CD4-positive, alpha-beta memory T cell (primary cell): ENCODE data around the gene UIMC1. TPM values are rescaled to one million over a fixed set of nuclear protein-coding genes. Genes with fewer than 3 reads are reported as not detected.

ENCODE experiments used
- CTCF ChIA-PET: fragments of 350-600 bp; sonication (Branson Sonifier 250); formaldehyde crosslinking; loops from one replicate; lab custom pipeline; 2021; ENCODE audit warnings: inconsistent platforms; ENCODE audit not compliant: partially characterized antibody; lab: Charles Lee
- POLR2A ChIA-PET: fragments of 350-600 bp; sonication (Branson Sonifier 250); formaldehyde crosslinking; loops from one replicate; lab custom pipeline; 2021; ENCODE audit not compliant: partially characterized antibody; lab: Charles Lee
- DNase-seq, 5 donors: peaks; one replicate each; pipeline versions ENCODE4 v3.0.0 to v3.0.0-alpha.2; 2020 to 2022; ENCODE audit warnings: mixed read lengths in 1 of 5
- H3K27ac ChIP-seq: one replicate; pipeline ENCODE4 v1.7.0; 2013; ENCODE audit warnings: low read depth, low read length
- H3K27me3 ChIP-seq: 2 replicates; pipeline ENCODE4 v1.7.0; 2013; ENCODE audit warnings: mild to moderate bottlenecking, low read length, moderate library complexity; ENCODE audit not compliant: insufficient read depth
- H3K36me3 ChIP-seq: 2 replicates; pipeline ENCODE4 v1.7.0; 2013; ENCODE audit warnings: mild to moderate bottlenecking, low read length, moderate library complexity; ENCODE audit not compliant: insufficient read depth
- H3K4me1 ChIP-seq: 2 replicates; pipeline ENCODE4 v1.7.0; 2013; ENCODE audit warnings: mild to moderate bottlenecking, low read length, moderate library complexity; ENCODE audit not compliant: insufficient read depth
- H3K4me3 ChIP-seq, 2 donors: one replicate each; pipeline ENCODE4 v1.7.0; 2013; ENCODE audit warnings: low read length in 2 of 2, mild to moderate bottlenecking in 1 of 2
- H3K9me3 ChIP-seq, 2 donors: one replicate each; pipeline ENCODE4 v1.7.0; 2013; ENCODE audit warnings: low read length in 2 of 2, control low read depth in 1 of 2; ENCODE audit not compliant: control insufficient read depth in 1 of 2
- H3K27ac Mint-ChIP-seq, 7 donors: one replicate each; pipeline ENCODE4 v1.8.0; 2020 to 2021; ENCODE audit warnings: mixed read lengths in 7 of 7, mild to moderate bottlenecking in 6 of 7, inconsistent platforms in 3 of 7, moderate library complexity in 3 of 7
- H3K27me3 Mint-ChIP-seq, 2 donors: one replicate each; pipeline ENCODE4 v1.8.0; 2020 to 2021; ENCODE audit warnings: mixed read lengths in 2 of 2
- H3K36me3 Mint-ChIP-seq, 2 donors: one replicate each; pipeline ENCODE4 v1.8.0; 2020 to 2021; ENCODE audit warnings: mixed read lengths in 2 of 2, inconsistent platforms in 1 of 2, mild to moderate bottlenecking in 1 of 2
- H3K4me1 Mint-ChIP-seq, 4 donors: one replicate each; pipeline ENCODE4 v1.8.0; 2020 to 2021; ENCODE audit warnings: mixed read lengths in 4 of 4, mild to moderate bottlenecking in 1 of 4
- H3K4me3 Mint-ChIP-seq, 8 donors: one replicate each; pipeline ENCODE4 v1.8.0; 2020 to 2021; ENCODE audit warnings: mixed read lengths in 8 of 8, mild to moderate bottlenecking in 7 of 8, moderate library complexity in 6 of 8, inconsistent platforms in 3 of 8
- H3K9me3 Mint-ChIP-seq, 8 donors: one replicate each; pipeline ENCODE4 v1.8.0; 2020 to 2021; ENCODE audit warnings: mixed read lengths in 8 of 8, mild to moderate bottlenecking in 5 of 8, inconsistent platforms in 3 of 8, moderate library complexity in 1 of 8
- intact Hi-C: fragments of 100-400 bp; cut with micrococcal nuclease; formaldehyde crosslinking; loops from one replicate; pipeline ENCODE4 v1.15.1; 2023
- polyA plus RNA-seq, 2 donors: library from polyadenylated mRNA; unstranded; fragments of 300-500 nt; fragmentation: Illumina TruSeq; gene quantifications; one replicate each; pipeline ENCODE4 v1.2.3, GENCODE V29; 2021
- total RNA-seq, 2 experiments: library from RNA; stranded (reverse); gene quantifications; one replicate each; pipeline ENCODE4 v1.2.3, GENCODE V29; 2021

The UIMC1 gene
- total and polyA plus RNA-seq, 4 experiments from 2014 or later = 16.7 to 61.7 (median 41.2) TPM

DNA sequence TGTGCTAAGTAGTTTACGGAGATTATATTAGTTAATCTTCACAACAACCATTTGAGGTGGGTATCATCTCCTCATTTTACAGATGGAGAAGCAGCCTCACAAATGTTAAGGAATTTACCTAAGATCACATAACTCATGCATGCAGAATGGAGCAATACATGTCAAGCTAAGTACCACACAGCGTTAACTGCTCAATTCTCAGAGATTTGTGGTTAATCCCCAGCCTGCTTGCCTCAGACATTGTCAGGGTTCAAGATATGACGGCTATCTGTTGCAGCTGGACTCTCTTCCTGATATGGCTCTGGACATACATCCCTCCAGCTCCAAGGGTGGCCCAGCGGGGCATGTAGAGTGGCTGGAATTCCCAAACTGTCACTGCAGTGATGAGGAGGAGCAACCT is 8.6 kb upstream of the UIMC1 start:
- H3K4me1 ChIP-seq = no peaks in the 10 kb centered on the region
- no peak overlapping the region for H3K4me3 ChIP-seq
- no peaks in the 10 kb centered on the region for H3K27me3 ChIP-seq
- intact Hi-C loops = no loop called here
- H3K4me3 Mint-ChIP-seq = peak overlapping the region in 1 of 8 donors; percentile 20
- H3K9me3 Mint-ChIP-seq = peaks cover 0 to 1% (median 0%) of the 10 kb centered on the region in 8 donors
- no peaks in the 10 kb centered on the region for H3K9me3 ChIP-seq
- H3K27ac Mint-ChIP-seq = no peak overlapping the region
- no peaks in the 10 kb centered on the region for H3K36me3 ChIP-seq
- ChIA-PET POLR2A (no interaction called here), CTCF (no interaction called here)
- DNase-seq = no peak
- no peak overlapping the region for H3K27ac ChIP-seq
- H3K36me3 Mint-ChIP-seq = no peaks in the 10 kb centered on the region
- peaks cover 0 to 1% (median 0%) of the 10 kb centered on the region in 4 donors for H3K4me1 Mint-ChIP-seq
- H3K27me3 Mint-ChIP-seq = no peaks in the 10 kb centered on the region

DNA sequence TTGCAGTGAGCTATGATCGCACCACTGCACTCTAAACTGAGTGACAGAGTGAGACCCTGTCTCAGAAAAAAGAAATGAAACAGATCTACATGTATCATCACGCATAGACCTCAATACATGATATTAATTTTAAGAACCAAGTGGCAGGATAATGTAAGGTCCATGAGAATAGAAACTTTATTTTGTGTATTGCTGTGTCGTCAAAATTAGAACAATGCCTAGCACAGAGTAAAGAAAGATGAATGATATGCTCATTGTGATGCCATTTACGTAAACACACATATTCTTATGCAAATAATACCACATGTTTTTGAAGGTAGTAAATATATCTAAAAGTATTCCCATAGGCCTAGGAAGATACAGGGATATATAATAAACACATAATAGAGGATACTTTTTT is 3.6 kb upstream of the UIMC1 start:
- DNase-seq = no peak
- ChIA-PET POLR2A (no interaction called here), CTCF (interaction anchor here (1.1 to 2.3 kb wide), 2 partner anchors 12 to 19 kb away, joined by 3 to 9 read pairs; partner anchors contain the start of gene ZNF346)
- H3K9me3 Mint-ChIP-seq = peaks cover 0 to 4% (median 0%) of the 10 kb centered on the region in 8 donors
- H3K27ac Mint-ChIP-seq = peak overlapping the region in 2 of 7 donors; percentile 32 to 53
- Histone ChIP-seq H3K4me3 (no peak overlapping the region), H3K4me1 (peaks cover 5% of the 10 kb centered on the region), H3K9me3 (no peaks in the 10 kb centered on the region), H3K27me3 (no peaks in the 10 kb centered on the region), H3K27ac (no peak overlapping the region), H3K36me3 (no peaks in the 10 kb centered on the region)
- no peak overlapping the region for H3K4me3 Mint-ChIP-seq
- peaks cover 7 to 13% (median 11%) of the 10 kb centered on the region in 4 donors for H3K4me1 Mint-ChIP-seq
- intact Hi-C loops = no loop called here
- peaks cover 0 to 12% of the 10 kb centered on the region in 2 donors for H3K36me3 Mint-ChIP-seq
- H3K27me3 Mint-ChIP-seq = no peaks in the 10 kb centered on the region

DNA sequence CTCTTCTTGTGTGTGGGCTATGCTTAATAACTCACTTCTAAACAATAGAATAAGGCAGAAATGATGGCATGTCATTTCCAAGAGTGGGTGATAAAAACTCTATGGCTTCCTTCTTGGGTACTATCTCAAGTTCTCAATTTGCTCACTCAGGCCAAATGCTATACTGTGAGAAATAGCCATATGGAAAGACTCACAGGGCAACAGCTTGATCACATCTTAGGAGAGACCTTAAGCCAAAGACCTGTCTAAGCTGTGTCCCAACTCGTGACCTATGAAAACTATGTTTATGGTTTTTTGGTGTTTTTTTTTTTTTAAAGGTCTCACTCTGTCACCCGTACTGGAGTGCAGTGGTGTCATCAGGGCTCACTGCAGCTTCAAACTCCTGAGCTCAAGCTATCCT is 2.1 kb upstream of the UIMC1 start:
- H3K36me3 Mint-ChIP-seq = peaks cover 0 to 12% of the 10 kb centered on the region in 2 donors
- Histone ChIP-seq H3K36me3 (no peaks in the 10 kb centered on the region), H3K27me3 (no peaks in the 10 kb centered on the region), H3K9me3 (no peaks in the 10 kb centered on the region), H3K27ac (no peak overlapping the region), H3K4me1 (peaks cover 20% of the 10 kb centered on the region), H3K4me3 (no peak overlapping the region)
- peaks cover 0 to 4% (median 0%) of the 10 kb centered on the region in 8 donors for H3K9me3 Mint-ChIP-seq
- peak overlapping the region in 1 of 7 donors; percentile 94 for H3K27ac Mint-ChIP-seq
- peak overlapping the region in 3 of 8 donors; percentile 56 to 78 (median 71) for H3K4me3 Mint-ChIP-seq
- H3K27me3 Mint-ChIP-seq = no peaks in the 10 kb centered on the region
- H3K4me1 Mint-ChIP-seq = peaks cover 15 to 26% (median 22%) of the 10 kb centered on the region in 4 donors
- CTCF ChIA-PET = interaction anchor here (0.6 to 2.3 kb wide), 2 partner anchors 14 to 15 kb away, joined by 3 to 9 read pairs; partner anchors contain the start of gene ZNF346
- DNase-seq = no peak
- POLR2A ChIA-PET = no interaction called here
- intact Hi-C loops = loop anchor here (5.0 kb wide), 2 partner anchors 471 to 1619 kb away; partner anchors contain the start of genes CLK4 and RNF44

DNA sequence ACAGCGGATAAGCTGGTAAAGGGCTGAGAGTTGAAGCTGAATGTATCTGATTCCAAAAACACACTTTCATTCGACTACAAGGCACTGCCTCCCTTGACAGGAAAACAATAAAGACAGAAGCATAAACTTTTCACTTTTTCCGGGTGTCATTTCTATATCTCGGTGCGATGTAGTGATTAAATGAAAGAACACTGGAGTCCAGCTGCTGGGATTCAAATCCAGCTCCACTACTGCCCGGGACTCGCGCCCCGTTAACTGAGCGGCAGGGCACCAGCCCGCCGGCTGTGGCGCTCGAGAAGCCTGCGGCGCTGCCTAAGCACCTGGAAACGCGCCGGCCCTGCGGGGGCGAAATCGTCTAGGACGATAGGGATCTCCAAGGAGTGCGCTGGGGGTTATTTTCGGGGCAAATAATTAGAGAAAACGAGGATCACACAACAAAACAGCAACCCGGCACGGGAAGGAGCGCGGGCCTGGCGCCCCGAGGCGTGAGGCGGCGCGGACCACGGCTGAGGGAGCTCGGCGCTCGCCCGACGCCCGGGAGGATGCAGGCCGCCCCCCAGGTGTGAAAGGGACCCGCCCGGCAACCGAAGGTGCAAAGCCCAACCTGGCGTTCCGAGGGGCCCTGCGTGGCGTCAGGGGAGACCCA is 837 bp downstream of the UIMC1 start:
- Mint-ChIP-seq H3K36me3 (peaks cover 7 to 13% of the 10 kb centered on the region in 2 donors), H3K27ac (peak overlapping the region; percentile 91 to 97 (median 93)), H3K4me3 (peak overlapping the region; percentile 91 to 96 (median 94)), H3K4me1 (peaks cover 26 to 40% (median 33%) of the 10 kb centered on the region in 4 donors), H3K9me3 (peaks cover 0 to 4% (median 0%) of the 10 kb centered on the region in 8 donors), H3K27me3 (no peaks in the 10 kb centered on the region)
- Histone ChIP-seq H3K9me3 (no peaks in the 10 kb centered on the region), H3K27ac (peak overlapping the region; percentile 86), H3K4me3 (peak overlapping the region; percentile 7 to 62), H3K36me3 (no peaks in the 10 kb centered on the region), H3K27me3 (no peaks in the 10 kb centered on the region), H3K4me1 (peaks cover 23% of the 10 kb centered on the region)
- intact Hi-C loops = loop anchor here (1.0 to 5.0 kb wide), 3 partner anchors 17 to 1622 kb away; partner anchors contain the start of genes CLK4, RNF44 and ZNF346
- ChIA-PET CTCF (interaction anchor here (1.2 to 1.9 kb wide), 9 partner anchors 12 to 345 kb away, joined by 3 to 8 read pairs (median 5); partner anchors contain the start of gene ZNF346), POLR2A (interaction anchor here (0.9 to 5.5 kb wide), 7 partner anchors 9 to 470 kb away, joined by 3 to 51 read pairs (median 3); partner anchors contain the start of genes RNF44 and ZNF346)
- peak; percentile 49 to 67 (median 63) for DNase-seq

DNA sequence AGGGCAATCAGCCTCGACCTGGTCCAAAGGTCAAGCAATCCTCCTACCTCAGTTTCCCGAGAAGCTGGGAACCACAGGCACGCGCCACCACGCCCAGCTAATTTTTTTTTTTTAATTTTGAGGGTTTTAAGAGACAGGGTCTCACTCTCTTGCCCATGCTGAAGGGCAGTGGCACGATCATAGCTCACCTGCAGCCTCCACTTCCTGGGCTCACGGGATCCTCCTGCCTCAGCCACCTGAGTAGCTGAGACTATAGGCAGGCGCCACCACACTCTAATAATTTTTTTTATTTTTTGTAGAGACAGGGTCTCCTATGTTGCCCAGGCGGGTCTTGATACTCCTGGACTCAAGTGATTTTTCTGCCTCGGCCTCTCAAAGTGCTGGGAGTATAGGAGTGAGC is 1.6 kb downstream of the UIMC1 start:
- Mint-ChIP-seq H3K4me1 (peaks cover 27 to 42% (median 34%) of the 10 kb centered on the region in 4 donors), H3K27ac (peak overlapping the region in 4 of 7 donors; percentile 91 to 97 (median 93))

DNA sequence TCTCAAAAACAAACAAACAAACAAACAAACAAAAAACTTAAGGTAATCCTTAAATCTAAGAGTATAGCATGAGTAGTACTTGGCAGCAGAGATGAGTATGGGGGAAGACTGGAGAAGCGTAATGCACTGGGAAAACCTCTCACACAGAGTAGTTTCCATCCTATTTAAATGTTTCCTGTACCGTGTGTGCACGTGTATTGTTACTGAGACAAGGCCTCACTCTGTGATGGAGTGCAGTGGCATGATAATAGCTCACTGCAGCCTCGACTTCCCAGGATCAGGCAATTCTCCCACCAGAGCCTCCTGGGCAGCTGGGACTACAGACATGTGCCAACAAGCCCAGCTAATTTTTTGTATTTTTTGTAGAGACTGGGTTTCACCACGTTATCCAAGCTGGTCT is 2.9 kb downstream of the UIMC1 start:
- no peaks in the 10 kb centered on the region for H3K27me3 Mint-ChIP-seq
- Histone ChIP-seq H3K36me3 (no peaks in the 10 kb centered on the region), H3K9me3 (no peaks in the 10 kb centered on the region), H3K27ac (no peak overlapping the region), H3K27me3 (no peaks in the 10 kb centered on the region), H3K4me3 (no peak overlapping the region), H3K4me1 (peaks cover 23% of the 10 kb centered on the region)
- peaks cover 32 to 53% (median 39%) of the 10 kb centered on the region in 4 donors for H3K4me1 Mint-ChIP-seq
- peak overlapping the region in 4 of 8 donors; percentile 13 to 75 (median 46) for H3K4me3 Mint-ChIP-seq
- CTCF ChIA-PET = interaction anchor here (1.2 to 1.6 kb wide), 3 partner anchors 14 to 68 kb away, joined by 3 to 4 read pairs (median 3); no protein-coding TSS in a partner anchor
- POLR2A ChIA-PET = interaction anchor here (5.5 kb wide), 1 partner anchor 18 kb away, joined by 51 read pairs; the partner anchor contains the start of gene ZNF346
- intact Hi-C loops = no loop called here
- H3K36me3 Mint-ChIP-seq = peaks cover 8 to 16% of the 10 kb centered on the region in 2 donors
- H3K27ac Mint-ChIP-seq = peak overlapping the region in 4 of 7 donors; percentile 2 to 83 (median 36)
- DNase-seq = no peak
- H3K9me3 Mint-ChIP-seq = peaks cover 0 to 4% (median 0%) of the 10 kb centered on the region in 8 donors

More for the DNA sequence above, 1.6 kb downstream of the UIMC1 start:
- Histone ChIP-seq H3K4me1 (peaks cover 23% of the 10 kb centered on the region), H3K27ac (no peak overlapping the region), H3K36me3 (no peaks in the 10 kb centered on the region), H3K27me3 (no peaks in the 10 kb centered on the region), H3K9me3 (no peaks in the 10 kb centered on the region), H3K4me3 (no peak overlapping the region)
- CTCF ChIA-PET = interaction anchor here (1.2 to 1.9 kb wide), 9 partner anchors 11 to 344 kb away, joined by 4 to 8 read pairs (median 5); partner anchors contain the start of gene ZNF346
- peaks cover 8 to 13% of the 10 kb centered on the region in 2 donors for H3K36me3 Mint-ChIP-seq
- DNase-seq = no peak
- peak overlapping the region; percentile 91 to 96 (median 94) for H3K4me3 Mint-ChIP-seq
- peaks cover 0 to 4% (median 0%) of the 10 kb centered on the region in 8 donors for H3K9me3 Mint-ChIP-seq
- POLR2A ChIA-PET = interaction anchor here (0.9 to 5.5 kb wide), 7 partner anchors 8 to 469 kb away, joined by 3 to 51 read pairs (median 3); partner anchors contain the start of genes RNF44 and ZNF346
- intact Hi-C loops = loop anchor here (5.0 kb wide), 2 partner anchors 468 to 1622 kb away; partner anchors contain the start of genes CLK4 and RNF44
- no peaks in the 10 kb centered on the region for H3K27me3 Mint-ChIP-seq
